Measurements from ENCODE around the gene CHMP1A.

The CHMP1A gene

GRCh38 chr16:89596957-89597649, 60.4 kb downstream of the CHMP1A start:
- TF ChIP-seq, protein P1, sequence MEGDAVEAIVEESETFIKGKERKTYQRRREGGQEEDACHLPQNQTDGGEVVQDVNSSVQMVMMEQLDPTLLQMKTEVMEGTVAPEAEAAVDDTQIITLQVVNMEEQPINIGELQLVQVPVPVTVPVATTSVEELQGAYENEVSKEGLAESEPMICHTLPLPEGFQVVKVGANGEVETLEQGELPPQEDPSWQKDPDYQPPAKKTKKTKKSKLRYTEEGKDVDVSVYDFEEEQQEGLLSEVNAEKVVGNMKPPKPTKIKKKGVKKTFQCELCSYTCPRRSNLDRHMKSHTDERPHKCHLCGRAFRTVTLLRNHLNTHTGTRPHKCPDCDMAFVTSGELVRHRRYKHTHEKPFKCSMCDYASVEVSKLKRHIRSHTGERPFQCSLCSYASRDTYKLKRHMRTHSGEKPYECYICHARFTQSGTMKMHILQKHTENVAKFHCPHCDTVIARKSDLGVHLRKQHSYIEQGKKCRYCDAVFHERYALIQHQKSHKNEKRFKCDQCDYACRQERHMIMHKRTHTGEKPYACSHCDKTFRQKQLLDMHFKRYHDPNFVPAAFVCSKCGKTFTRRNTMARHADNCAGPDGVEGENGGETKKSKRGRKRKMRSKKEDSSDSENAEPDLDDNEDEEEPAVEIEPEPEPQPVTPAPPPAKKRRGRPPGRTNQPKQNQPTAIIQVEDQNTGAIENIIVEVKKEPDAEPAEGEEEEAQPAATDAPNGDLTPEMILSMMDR (IDR thresholded peaks at IDR 0.05; ENCODE audit: insufficient read depth, low read depth, low read length, missing control alignments): no peak
- DNase-seq (ENCODE audit: low read depth): no peak
- H3K4me3 ChIP-seq (ENCODE audit: low read depth, low read length): no peak overlapping the region

DNA sequence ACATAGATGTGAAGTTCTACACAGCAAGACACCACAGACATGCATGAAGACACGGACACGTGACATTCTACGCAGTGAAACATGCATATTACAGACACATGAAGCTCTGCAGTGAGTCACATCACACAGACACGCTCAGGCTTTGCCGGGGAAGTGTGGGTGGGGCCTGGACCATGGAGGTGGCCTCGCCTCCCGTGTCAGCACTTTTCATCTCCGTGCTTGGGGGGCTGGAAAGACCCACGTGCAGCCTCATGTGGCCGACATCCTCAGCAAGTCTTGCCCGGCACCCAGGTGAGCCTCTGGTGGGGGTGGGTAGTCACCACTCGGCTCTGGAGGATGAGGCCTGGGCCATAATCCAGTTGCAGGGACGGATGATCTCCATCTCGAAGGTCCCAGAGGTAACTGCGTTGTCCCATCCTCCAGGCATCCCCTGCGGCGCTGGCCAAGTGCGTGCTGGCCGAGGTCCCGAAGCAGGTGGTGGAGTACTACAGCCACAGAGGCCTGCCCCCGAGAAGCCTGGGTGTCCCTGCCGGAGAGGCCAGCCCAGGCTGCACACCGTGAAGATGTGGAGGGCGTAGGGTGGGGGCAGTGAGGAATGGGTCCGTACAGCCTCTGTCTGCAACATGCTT, 61.3 kb downstream of the CHMP1A start:
- TF ChIP-seq, protein P1 (IDR thresholded peaks at IDR 0.05; ENCODE audit: insufficient read depth, low read depth, low read length, missing control alignments): no peak
- H3K4me3 ChIP-seq (ENCODE audit: low read depth, low read length): no peak overlapping the region
- no peak for DNase-seq (ENCODE audit: low read depth)

GRCh38 chr16:89595330-89596060, 62.0 kb downstream of the CHMP1A start:
- H3K4me3 ChIP-seq (ENCODE audit: low read depth, low read length): no peak overlapping the region
- DNase-seq (ENCODE audit: low read depth): no peak
- TF ChIP-seq, protein P1 (IDR thresholded peaks at IDR 0.05; ENCODE audit: insufficient read depth, low read depth, low read length, missing control alignments): no peak
